K562 (cell line): ENCODE measurements around the gene ARHGDIA. TPM values are rescaled to one million over a fixed set of nuclear protein-coding genes. Genes with fewer than 3 reads are reported as not detected.

Source experiments
- FOXK1 ChIP-seq: sonication (generic); formaldehyde crosslinking; IDR thresholded peaks from 2 replicates; pipeline ENCODE4 v1.8.0; 2022; ENCODE audit warnings: missing genetic modification reagents, mild to moderate bottlenecking, borderline replicate concordance
- HDAC3 ChIP-seq: fragments of 450-650 bp; IDR thresholded peaks from 2 replicates; pipeline ENCODE4 v1.6.1; 2018; ENCODE audit warnings: borderline replicate concordance, mild to moderate bottlenecking, moderate library complexity; ENCODE audit not compliant: partially characterized antibody
- JUNB ChIP-seq: fragments of 450-650 bp; formaldehyde crosslinking; conservative IDR thresholded peaks from 2 replicates; pipeline ENCODE4 v1.4.0; 2020; ENCODE audit warnings: mild to moderate bottlenecking
- PTBP1 ChIP-seq: fragments of 200-400 bp; formaldehyde crosslinking; IDR thresholded peaks from 2 replicates; pipeline ENCODE4 v1.6.1; 2017; ENCODE audit warnings: low read depth, low read length
- SAP30 ChIP-seq: fragments of 200-600 bp; sonication (generic); IDR thresholded peaks from 2 replicates; pipeline ENCODE4 v1.6.1; 2012; ENCODE audit warnings: borderline replicate concordance, low read depth, mild to moderate bottlenecking, moderate library complexity, low read length, control low read depth, inconsistent platforms; ENCODE audit not compliant: insufficient read depth, poor library complexity, severe bottlenecking
- TFAM ChIP-seq: fragments of 250-450 bp; sonication (Bioruptor Pico); conservative IDR thresholded peaks from 2 replicates; pipeline ENCODE4 v1.5.0; 2021; ENCODE audit warnings: mild to moderate bottlenecking, moderate library complexity
- TOE1 ChIP-seq, 2 experiments: fragments of 450-650 bp in 1 of 2; sonication (generic) in 1 of 2; formaldehyde crosslinking in 1 of 2; IDR thresholded peaks; 2 replicates each; pipeline versions ENCODE4 v1.7.1 to v1.8.0; 2016 to 2022; ENCODE audit warnings: borderline replicate concordance in 2 of 2, mild to moderate bottlenecking in 2 of 2, antibody characterized with exemption in 1 of 2, inconsistent platforms in 1 of 2, low read depth in 1 of 2, missing genetic modification reagents in 1 of 2, moderate library complexity in 1 of 2
- U2AF2 ChIP-seq: fragments of 200-400 bp; formaldehyde crosslinking; optimal IDR thresholded peaks from 2 replicates; pipeline ENCODE3; 2017; ENCODE audit warnings: low read depth, mild to moderate bottlenecking, low read length
- ZBTB17 ChIP-seq: fragments of 450-650 bp; formaldehyde crosslinking; IDR thresholded peaks from 2 replicates; pipeline ENCODE4 v1.4.0; 2020; ENCODE audit warnings: mild to moderate bottlenecking
- ZHX1 ChIP-seq: fragments of 150-350 bp; conservative IDR thresholded peaks from 2 replicates; pipeline ENCODE4 v1.6.1; 2014; ENCODE audit warnings: low read length
- ZNF398 ChIP-seq: fragments of 250-450 bp; sonication (Bioruptor Pico); IDR thresholded peaks from 2 replicates; pipeline ENCODE4 v1.8.0; 2021; ENCODE audit warnings: moderate library complexity, mild to moderate bottlenecking, inconsistent platforms
- ZNF717 ChIP-seq: fragments of 250-450 bp; sonication (Bioruptor Pico); IDR thresholded peaks from 2 replicates; pipeline ENCODE4 v1.5.0; 2021
- polyA plus RNA-seq, 8 experiments: library from polyadenylated mRNA; depleted of rRNA in 4 of 8; stranded (reverse) in 5 of 8; unstranded in 3 of 8; fragments of >200 nt; fragmentation: Nextera tagmentation in 2 of 8; fragmentation: Illumina TruSeq in 1 of 8; extraction: Ambion mirVana in 2 of 8; extraction: Trizol in 1 of 8; gene quantifications; 2 replicates each; pipeline versions ENCODE4 v1.2.1 to v1.2.3, GENCODE V29; 2011 to 2014; ENCODE audit warnings: inconsistent platforms in 1 of 8, missing spikeins in 1 of 8
- total RNA-seq, 7 experiments: library from RNA; depleted of rRNA in 6 of 7; stranded (reverse); fragments of >200 nt in 6 of 7; fragmentation: Illumina TruSeq in 2 of 7; extraction: Trizol in 2 of 7; gene quantifications; 2 replicates each; pipeline versions ENCODE4 v1.2.1 to v1.2.3, GENCODE V29; 2011 to 2021; ENCODE audit warnings: low replicate concordance in 1 of 7
- TF ChIP-seq, protein P1 (sequence below): fragments of 450-650 bp; IDR thresholded peaks from 2 replicates; pipeline ENCODE4 v1.6.1; 2016; ENCODE audit warnings: low read depth

Gene ARHGDIA
- total and polyA plus RNA-seq, 9 of the 15 experiments (the other 6 are each of a cell fraction or from before 2014, with no cell fraction given), result 9.6 to 340 (median 97.6) TPM

- TF ChIP-seq, protein P1, sequence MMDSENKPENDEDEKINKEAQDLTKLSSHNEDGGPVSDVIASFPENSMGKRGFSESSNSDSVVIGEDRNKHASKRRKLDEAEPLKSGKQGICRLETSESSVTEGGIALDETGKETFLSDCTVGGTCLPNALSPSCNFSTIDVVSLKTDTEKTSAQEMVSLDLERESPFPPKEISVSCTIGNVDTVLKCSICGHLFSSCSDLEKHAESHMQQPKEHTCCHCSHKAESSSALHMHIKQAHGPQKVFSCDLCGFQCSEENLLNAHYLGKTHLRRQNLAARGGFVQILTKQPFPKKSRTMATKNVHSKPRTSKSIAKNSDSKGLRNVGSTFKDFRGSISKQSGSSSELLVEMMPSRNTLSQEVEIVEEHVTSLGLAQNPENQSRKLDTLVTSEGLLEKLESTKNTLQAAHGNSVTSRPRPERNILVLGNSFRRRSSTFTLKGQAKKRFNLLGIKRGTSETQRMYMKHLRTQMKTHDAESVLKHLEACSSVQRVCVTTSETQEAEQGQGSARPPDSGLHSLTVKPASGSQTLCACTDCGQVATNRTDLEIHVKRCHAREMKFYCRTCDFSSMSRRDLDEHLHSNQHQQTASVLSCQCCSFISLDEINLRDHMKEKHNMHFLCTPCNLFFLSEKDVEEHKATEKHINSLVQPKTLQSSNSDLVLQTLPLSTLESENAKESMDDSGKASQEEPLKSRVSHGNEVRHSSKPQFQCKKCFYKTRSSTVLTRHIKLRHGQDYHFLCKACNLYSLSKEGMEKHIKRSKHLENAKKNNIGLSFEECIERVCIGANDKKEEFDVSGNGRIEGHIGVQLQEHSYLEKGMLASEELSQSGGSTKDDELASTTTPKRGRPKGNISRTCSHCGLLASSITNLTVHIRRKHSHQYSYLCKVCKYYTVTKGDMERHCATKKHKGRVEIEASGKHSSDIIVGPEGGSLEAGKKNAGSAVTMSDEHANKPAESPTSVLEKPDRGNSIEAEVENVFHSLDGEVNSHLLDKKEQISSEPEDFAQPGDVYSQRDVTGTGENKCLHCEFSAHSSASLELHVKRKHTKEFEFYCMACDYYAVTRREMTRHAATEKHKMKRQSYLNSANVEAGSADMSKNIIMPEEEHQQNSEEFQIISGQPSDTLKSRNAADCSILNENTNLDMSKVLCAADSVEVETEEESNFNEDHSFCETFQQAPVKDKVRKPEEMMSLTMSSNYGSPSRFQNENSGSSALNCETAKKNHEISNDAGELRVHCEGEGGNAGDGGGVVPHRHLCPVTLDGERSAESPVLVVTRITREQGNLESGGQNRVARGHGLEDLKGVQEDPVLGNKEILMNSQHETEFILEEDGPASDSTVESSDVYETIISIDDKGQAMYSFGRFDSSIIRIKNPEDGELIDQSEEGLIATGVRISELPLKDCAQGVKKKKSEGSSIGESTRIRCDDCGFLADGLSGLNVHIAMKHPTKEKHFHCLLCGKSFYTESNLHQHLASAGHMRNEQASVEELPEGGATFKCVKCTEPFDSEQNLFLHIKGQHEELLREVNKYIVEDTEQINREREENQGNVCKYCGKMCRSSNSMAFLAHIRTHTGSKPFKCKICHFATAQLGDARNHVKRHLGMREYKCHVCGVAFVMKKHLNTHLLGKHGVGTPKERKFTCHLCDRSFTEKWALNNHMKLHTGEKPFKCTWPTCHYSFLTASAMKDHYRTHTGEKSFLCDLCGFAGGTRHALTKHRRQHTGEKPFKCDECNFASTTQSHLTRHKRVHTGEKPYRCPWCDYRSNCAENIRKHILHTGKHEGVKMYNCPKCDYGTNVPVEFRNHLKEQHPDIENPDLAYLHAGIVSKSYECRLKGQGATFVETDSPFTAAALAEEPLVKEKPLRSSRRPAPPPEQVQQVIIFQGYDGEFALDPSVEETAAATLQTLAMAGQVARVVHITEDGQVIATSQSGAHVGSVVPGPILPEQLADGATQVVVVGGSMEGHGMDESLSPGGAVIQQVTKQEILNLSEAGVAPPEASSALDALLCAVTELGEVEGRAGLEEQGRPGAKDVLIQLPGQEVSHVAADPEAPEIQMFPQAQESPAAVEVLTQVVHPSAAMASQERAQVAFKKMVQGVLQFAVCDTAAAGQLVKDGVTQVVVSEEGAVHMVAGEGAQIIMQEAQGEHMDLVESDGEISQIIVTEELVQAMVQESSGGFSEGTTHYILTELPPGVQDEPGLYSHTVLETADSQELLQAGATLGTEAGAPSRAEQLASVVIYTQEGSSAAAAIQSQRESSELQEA, result 0 out of 2 replicates have a peak, but pooled peaks have one; percentile 18
- no peak for TF ChIP-seq SAP30
- TF ChIP-seq ZBTB17, result peak; percentile 32; the same call in 1 of the 2 replicates
- TF ChIP-seq ZHX1, result no peak
- TF ChIP-seq JUNB (CRISPR knock-in tag), result no peak
- peak; percentile 63; the same call in 1 of the 2 replicates for TF ChIP-seq FOXK1 (CRISPR knock-in tag)
- no peak for TF ChIP-seq U2AF2
- no peak for TF ChIP-seq TFAM (CRISPR knock-in tag)
- no peak for TF ChIP-seq ZNF398
- no peak for TF ChIP-seq HDAC3
- TF ChIP-seq PTBP1, result no peak
- TF ChIP-seq ZNF717 (CRISPR knock-in tag), result no peak
- no peak for TF ChIP-seq TOE1 (IDR thresholded peaks at IDR 0.05; ENCODE audit: borderline replicate concordance)
- no peak for TF ChIP-seq TOE1 (CRISPR knock-in tag; IDR thresholded peaks at IDR 0.05; ENCODE audit: borderline replicate concordance, low read depth)
Observed at GRCh38 chr17:81831957-81832607, 39.1 kb downstream of the ARHGDIA start (continued).
